M059J (cell line): ENCODE measurements around the gene ATP4A. TPM values are rescaled to one million over a fixed set of nuclear protein-coding genes. Genes with fewer than 3 reads are reported as not detected.

Experiments
- DNase-seq: peaks from one replicate; pipeline ENCODE4 v3.0.0-alpha.2; 2012; ENCODE audit warnings: low read depth
- total RNA-seq: library from RNA; depleted of rRNA; stranded (reverse); fragments of >200 nt; shearing (Covaris generic); gene quantifications from 2 replicates; pipeline ENCODE4 v1.2.3, GENCODE V29; 2014

The ATP4A gene
- total RNA-seq, 1 experiment from 2014 or later = not detected

GRCh38 chr19:35524181-35524837 is 39.1 kb downstream of the ATP4A start:
- no peak for DNase-seq

GRCh38 chr19:35522745-35523327 is 40.6 kb downstream of the ATP4A start:
- no peak for DNase-seq

- no peak for DNase-seq
Observed at GRCh38 chr19:35521124-35521743, 42.2 kb downstream of the ATP4A start.

GRCh38 chr19:35519291-35519690 is 44.2 kb downstream of the ATP4A start:
- DNase-seq = peak; percentile 24

- peak; percentile 92 for DNase-seq
Observed at GRCh38 chr19:35518313-35518712, 45.1 kb downstream of the ATP4A start.

GRCh38 chr19:35517342-35517741 is 46.1 kb downstream of the ATP4A start:
- DNase-seq = no peak

GRCh38 chr19:35516310-35516709 is 47.1 kb downstream of the ATP4A start:
- DNase-seq = no peak

GRCh38 chr19:35514282-35514809 is 49.1 kb downstream of the ATP4A start:
- DNase-seq = no peak

GRCh38 chr19:35513628-35514281 is 49.7 kb downstream of the ATP4A start, which contains the start of gene DMKN:
Gene DMKN, minus strand, starts transcription at chr19:35513649. Its CDS starts 174 bp downstream, at chr19:35513475.
- DNase-seq = peak; percentile 53

GRCh38 chr19:35512831-35513627 is 50.4 kb downstream of the ATP4A start:
- no peak for DNase-seq

- no peak for DNase-seq
Observed at GRCh38 chr19:35511337-35511736, 52.1 kb downstream of the ATP4A start.

- DNase-seq = no peak
Observed at GRCh38 chr19:35510626-35510964, 52.9 kb downstream of the ATP4A start.

- peak; percentile 58 for DNase-seq
Observed at GRCh38 chr19:35509861-35510625, 53.4 kb downstream of the ATP4A start.

GRCh38 chr19:35509018-35509652 is 54.3 kb downstream of the ATP4A start:
- no peak for DNase-seq

GRCh38 chr19:35508129-35508528 is 55.3 kb downstream of the ATP4A start:
- no peak for DNase-seq

- no peak for DNase-seq
Observed at GRCh38 chr19:35507561-35507960, 55.9 kb downstream of the ATP4A start.

GRCh38 chr19:35506011-35506410 is 57.4 kb downstream of the ATP4A start:
- DNase-seq = no peak

- no peak for DNase-seq
Observed at GRCh38 chr19:35502751-35503150, 60.7 kb downstream of the ATP4A start.

- peak; percentile 12 for DNase-seq
Observed at GRCh38 chr19:35501684-35502083, 61.8 kb downstream of the ATP4A start.

GRCh38 chr19:35500611-35501010 is 62.8 kb downstream of the ATP4A start:
- no peak for DNase-seq
